ENCODE data around the gene YOD1.

Gene YOD1

DNA sequence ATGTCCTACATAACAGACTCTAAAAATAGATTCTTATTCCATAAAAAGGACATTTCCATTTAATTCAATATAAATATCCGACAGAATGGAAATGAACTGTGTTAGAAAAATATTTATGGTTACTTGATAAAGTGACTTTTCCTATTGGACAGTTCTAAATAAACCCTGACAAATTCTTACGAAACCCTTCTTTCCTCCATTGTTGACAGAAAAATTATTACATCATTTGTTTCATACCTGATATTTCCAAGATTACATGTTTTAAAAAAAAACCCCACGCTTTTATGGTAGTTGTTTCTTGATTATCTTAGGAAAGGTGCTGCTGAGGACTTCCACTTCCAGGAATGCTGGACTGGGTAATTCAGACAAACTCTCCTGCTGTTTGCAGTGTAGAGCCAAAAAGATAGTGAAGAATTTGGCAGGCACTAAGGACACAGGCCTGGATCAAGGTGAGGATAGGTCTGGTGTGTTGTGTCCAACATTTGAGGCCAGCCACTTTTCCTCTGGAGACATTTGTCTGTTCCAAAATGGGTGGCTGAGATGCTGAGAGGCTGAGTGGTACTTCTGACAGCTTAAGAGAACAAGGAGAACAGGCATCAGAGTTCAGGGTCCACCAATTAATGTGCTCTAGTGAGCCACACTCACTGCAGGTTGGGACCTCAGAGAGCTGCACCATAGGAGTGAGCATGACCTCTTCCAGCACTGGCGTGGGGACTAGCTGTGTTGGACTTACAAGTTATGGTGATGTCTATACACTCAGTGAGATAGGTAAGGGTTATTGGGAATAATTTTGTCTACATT is 11.4 kb downstream of the YOD1 start:
- no peak for TF ChIP-seq CTCF (IDR thresholded peaks at IDR 0.05)

DNA sequence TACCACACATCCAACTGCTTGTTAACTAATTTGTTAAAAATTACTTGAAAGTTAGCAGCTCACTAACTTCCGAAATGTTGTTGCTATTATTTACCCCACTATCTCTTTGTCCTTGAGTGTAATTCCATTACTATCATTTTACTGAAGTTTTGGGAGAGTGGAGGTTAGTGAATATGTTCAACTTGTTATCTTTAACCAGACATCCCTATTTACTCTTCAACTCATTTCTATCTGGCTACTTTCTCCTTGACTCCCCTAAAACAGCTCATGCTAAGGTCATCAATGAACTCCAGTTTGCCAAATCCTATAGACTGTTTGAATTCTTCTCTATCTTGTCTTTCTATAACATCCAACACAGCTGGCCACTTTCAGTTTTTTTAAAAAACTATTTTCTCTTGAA is 14.1 kb downstream of the YOD1 start:
- no peak for TF ChIP-seq CTCF (IDR thresholded peaks at IDR 0.05)

DNA sequence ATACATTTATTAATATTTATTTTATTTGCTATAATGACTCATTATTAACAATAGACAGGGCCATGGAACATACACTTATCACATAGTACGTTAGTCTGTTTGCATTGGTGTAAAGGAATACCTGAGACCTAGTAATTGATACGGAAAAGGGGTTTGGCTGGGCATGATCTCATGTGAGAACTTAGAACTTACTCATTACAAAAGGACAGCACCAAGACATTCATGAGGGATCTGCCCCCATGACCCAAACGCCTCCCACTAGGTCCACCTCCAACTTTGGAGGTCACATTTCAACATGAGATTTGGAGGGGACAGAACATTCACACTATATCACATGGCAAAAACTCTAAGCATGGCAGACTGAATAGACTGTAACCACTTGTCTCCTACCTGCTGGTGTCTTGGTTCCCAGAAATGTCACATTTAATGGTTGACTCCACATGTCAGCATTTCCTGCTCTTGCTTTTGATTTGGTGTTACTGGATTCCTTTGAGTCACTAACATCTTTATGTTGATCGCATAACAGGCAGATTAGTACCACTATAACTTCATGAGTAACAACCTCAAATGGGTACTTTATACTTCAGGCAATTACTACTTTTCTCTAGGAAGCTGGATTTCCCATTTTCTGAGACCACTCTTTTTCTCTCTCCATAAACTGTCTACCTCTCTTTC is 15.0 kb downstream of the YOD1 start:
- no peak for TF ChIP-seq CTCF (IDR thresholded peaks at IDR 0.05)

DNA sequence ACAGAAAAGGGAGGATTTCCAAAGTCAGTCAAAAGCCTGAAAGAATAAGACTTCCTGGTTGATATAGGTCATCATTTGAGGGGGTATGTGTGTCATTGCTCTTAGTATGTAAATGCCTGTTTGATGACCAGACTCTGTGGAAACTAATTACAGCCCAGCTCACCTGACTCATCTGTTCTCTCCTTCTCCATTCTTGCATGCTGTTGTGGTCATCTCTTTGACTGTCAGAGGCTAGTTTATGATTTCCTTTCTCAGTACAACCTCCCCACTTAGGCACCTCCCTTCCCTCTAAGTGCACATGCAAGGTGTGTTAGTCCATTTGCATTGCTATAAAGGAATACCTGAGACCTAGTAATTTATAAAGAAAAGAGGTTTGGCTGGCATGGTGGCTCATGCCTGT is 16.0 kb downstream of the YOD1 start:
- no peak for TF ChIP-seq CTCF (IDR thresholded peaks at IDR 0.05)

DNA sequence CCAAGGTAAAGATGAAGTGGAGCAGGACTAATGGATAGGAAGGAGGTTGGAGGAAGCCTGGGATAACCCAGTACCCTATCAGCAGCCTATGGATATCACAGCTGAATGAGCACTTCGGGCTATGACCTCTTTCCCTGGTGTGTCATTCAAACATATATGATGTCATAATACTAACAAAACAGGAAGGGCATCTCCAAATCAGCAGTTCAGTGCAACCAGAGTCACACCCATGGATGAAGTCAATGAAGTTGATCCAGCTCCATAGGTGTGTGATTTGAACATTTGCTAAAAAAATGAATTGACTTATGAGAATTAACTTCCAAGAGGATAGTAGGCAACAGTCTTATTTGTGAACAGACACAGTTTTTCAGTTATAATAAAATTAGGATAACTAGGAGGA is 16.8 kb downstream of the YOD1 start:
- no peak for TF ChIP-seq CTCF (IDR thresholded peaks at IDR 0.05)

- no peak for TF ChIP-seq CTCF (IDR thresholded peaks at IDR 0.05)
Observed at GRCh38 chr1:207033302-207033701, 17.7 kb downstream of the YOD1 start.

- no peak for TF ChIP-seq CTCF (IDR thresholded peaks at IDR 0.05)
Observed at GRCh38 chr1:207032528-207033017, 18.4 kb downstream of the YOD1 start, which contains the start of gene C1orf116. Gene C1orf116 (minus strand): TSS chr1:207032756. CDS start chr1:207027598, 5,158 bp downstream.
